ENCODE measurements around the gene USP17L26.
"Not testable (repeated sequence)": the region's sequence is repeated elsewhere in the genome, so short reads cannot be mapped to it uniquely, and the experiment has no call there.

- TF ChIP-seq POLR2AphosphoS5 (IDR thresholded peaks at IDR 0.05); POLR2A (IDR thresholded peaks at IDR 0.05; ENCODE audit: low read depth); CTCF (IDR thresholded peaks at IDR 0.05): not testable (repeated sequence)
These were observed 9.4 kb downstream of the USP17L26 start, which contains the start of gene USP17L27 for GRCh38 chr4:9343848-9344247.

All from esophagus muscularis mucosa (tissue), 3 donors.